Gastroesophageal sphincter (tissue), 4 donors: ENCODE data around the gene CACNB4. TPM values are rescaled to one million over a fixed set of nuclear protein-coding genes. Genes with fewer than 3 reads are reported as not detected.
"Not testable (repeated sequence)": the region's sequence is repeated elsewhere in the genome, so short reads cannot be mapped to it uniquely, and the experiment has no call there.

Experiments
- ATAC-seq: fragments of 150-250 bp; one replicate; pipeline ENCODE4 v1.9.1; 2016; ENCODE audit warnings: mild to moderate bottlenecking, moderate library complexity
- H3K27ac ChIP-seq, 4 donors: fragments of 200-600 bp; sonication (generic) in 3 of 4; 1 replicate in 3 of 4; 2 replicates in 1 of 4; pipeline ENCODE4 v1.5.1; 2016 to 2019
- H3K27me3 ChIP-seq: fragments of 200-600 bp; sonication (generic); one replicate; pipeline ENCODE4 v1.5.1; 2019
- H3K36me3 ChIP-seq, 2 donors: fragments of 200-600 bp; sonication (generic); one replicate each; pipeline ENCODE4 v1.5.1; 2019; ENCODE audit warnings: control low read depth in 1 of 2
- H3K4me1 ChIP-seq, 3 donors: fragments of 200-600 bp; sonication (generic); 1 replicate in 2 of 3; 2 replicates in 1 of 3; pipeline ENCODE4 v1.5.1; 2016 to 2019; ENCODE audit warnings: control low read depth in 2 of 3
- H3K4me3 ChIP-seq, 2 donors: fragments of 200-600 bp; sonication (generic); one replicate each; pipeline ENCODE4 v1.5.1; 2019; ENCODE audit warnings: mild to moderate bottlenecking in 1 of 2, moderate library complexity in 1 of 2
- H3K9me3 ChIP-seq, 3 donors: fragments of 200-600 bp; sonication (generic); one replicate each; pipeline ENCODE4 v1.5.1; 2017 to 2019; ENCODE audit warnings: control low read depth in 2 of 3
- CTCF ChIP-seq, 4 experiments: fragments of 200-600 bp in 2 of 4; fragments of 450-650 bp in 2 of 4; sonication (generic) in 1 of 4; IDR thresholded peaks; one replicate each; pipeline ENCODE4 v1.5.1; 2017 to 2019; ENCODE audit warnings: antibody characterized with exemption in 4 of 4, mild to moderate bottlenecking in 2 of 4, moderate library complexity in 2 of 4
- EP300 ChIP-seq: sonication (generic); formaldehyde crosslinking; IDR thresholded peaks from one replicate; pipeline ENCODE4 v1.6.1; 2017; ENCODE audit warnings: antibody characterized with exemption, mild to moderate bottlenecking
- POLR2A ChIP-seq, 2 donors: fragments of 450-650 bp; IDR thresholded peaks; one replicate each; pipeline ENCODE4 v1.6.1; 2017; ENCODE audit warnings: antibody characterized with exemption in 2 of 2, mild to moderate bottlenecking in 2 of 2, moderate library complexity in 1 of 2
- POLR2AphosphoS5 ChIP-seq: sonication (generic); formaldehyde crosslinking; IDR thresholded peaks from one replicate; pipeline ENCODE4 v1.6.1; 2017; ENCODE audit warnings: antibody characterized with exemption
- WGBS, 2 donors: methylation state at CpG; one replicate each; pipeline ENCODE4 v1.1.5; 2018; ENCODE audit warnings: low coverage in 1 of 2; 5-methylcytosine and 5-hydroxymethylcytosine counted together
- total RNA-seq, 4 donors: library from RNA; depleted of rRNA; stranded (reverse); fragments of >200 nt; gene quantifications; one replicate each; pipeline ENCODE4 v1.1.0, GENCODE V29; 2016

CACNB4 gene
- total RNA-seq, 4 donors from 2014 or later, result 1.4 to 5.4 (median 1.9) TPM

GRCh38 chr2:152126664-152127063 lies 27.8 kb upstream of the CACNB4 start:
- TF ChIP-seq EP300 (no peak), POLR2A (IDR thresholded peaks at IDR 0.05) (no peak), POLR2AphosphoS5 (no peak), CTCF (IDR thresholded peaks at IDR 0.05) (no peak)
- H3K4me3 ChIP-seq, result no peak overlapping the region
- H3K9me3 ChIP-seq, result no peaks in the 10 kb centered on the region
- H3K4me1 ChIP-seq, result no peaks in the 10 kb centered on the region
- 83 to 96% methylated on average over 3 to 4 of the region's 4 CpGs for WGBS, 2 donors
- peaks cover 0 to 76% of the 10 kb centered on the region in 2 donors for H3K36me3 ChIP-seq
- H3K27me3 ChIP-seq, result no peaks in the 10 kb centered on the region
- H3K27ac ChIP-seq, result no peak overlapping the region
- ATAC-seq, result no peak

- WGBS, 2 donors, result 81 to 100% methylated on average over 1 to 2 of the region's 2 CpGs
- Histone ChIP-seq H3K27ac (no peak overlapping the region), H3K9me3 (no peaks in the 10 kb centered on the region)
These were observed 23.3 kb upstream of the CACNB4 start for GRCh38 chr2:152122161-152122560.

GRCh38 chr2:152120430-152120829 lies 21.6 kb upstream of the CACNB4 start:
- Histone ChIP-seq H3K4me1 (no peaks in the 10 kb centered on the region), H3K36me3 (peaks cover 0 to 64% of the 10 kb centered on the region in 2 donors), H3K4me3 (no peak overlapping the region), H3K27ac (no peak overlapping the region), H3K27me3 (no peaks in the 10 kb centered on the region), H3K9me3 (no peaks in the 10 kb centered on the region)
- WGBS, 2 donors, result 70 to 100% methylated on average over 1 of the region's 1 CpG
- no peak for ATAC-seq
- no peak for TF ChIP-seq POLR2AphosphoS5
- no peak for TF ChIP-seq EP300
- TF ChIP-seq CTCF (IDR thresholded peaks at IDR 0.05), result no peak
- TF ChIP-seq POLR2A (IDR thresholded peaks at IDR 0.05), result no peak

More at GRCh38 chr2:152122161-152122560, 23.3 kb upstream of the CACNB4 start:
- TF ChIP-seq POLR2A (IDR thresholded peaks at IDR 0.05) (no peak), EP300 (no peak), CTCF (IDR thresholded peaks at IDR 0.05) (no peak), POLR2AphosphoS5 (no peak)
- H3K4me3 ChIP-seq, result no peak overlapping the region
- H3K36me3 ChIP-seq, result peaks cover 0 to 67% of the 10 kb centered on the region in 2 donors
- no peaks in the 10 kb centered on the region for H3K27me3 ChIP-seq
- no peak for ATAC-seq
- no peaks in the 10 kb centered on the region for H3K4me1 ChIP-seq

- WGBS, 2 donors, result 89 to 90% methylated on average over 3 of the region's 3 CpGs
- H3K27me3 ChIP-seq, result no peaks in the 10 kb centered on the region
- ATAC-seq, result no peak
- no peaks in the 10 kb centered on the region for H3K9me3 ChIP-seq
- no peaks in the 10 kb centered on the region for H3K4me1 ChIP-seq
- H3K27ac ChIP-seq, result no peak overlapping the region
- H3K36me3 ChIP-seq, result peaks cover 0 to 24% of the 10 kb centered on the region in 2 donors
- TF ChIP-seq EP300 (no peak), POLR2A (IDR thresholded peaks at IDR 0.05) (no peak), CTCF (IDR thresholded peaks at IDR 0.05) (no peak), POLR2AphosphoS5 (no peak)
- H3K4me3 ChIP-seq, result no peak overlapping the region
These were observed 17.1 kb upstream of the CACNB4 start for GRCh38 chr2:152115952-152116351.

GRCh38 chr2:152114366-152114765 lies 15.5 kb upstream of the CACNB4 start:
- no peak overlapping the region for H3K27ac ChIP-seq
- peaks cover 0 to 8% of the 10 kb centered on the region in 2 donors for H3K36me3 ChIP-seq
- no peaks in the 10 kb centered on the region for H3K4me1 ChIP-seq
- WGBS, 2 donors, result 87 to 92% methylated on average over 3 of the region's 3 CpGs
- no peak for ATAC-seq
- no peak overlapping the region for H3K4me3 ChIP-seq
- no peaks in the 10 kb centered on the region for H3K9me3 ChIP-seq
- TF ChIP-seq POLR2A (IDR thresholded peaks at IDR 0.05) (no peak), POLR2AphosphoS5 (no peak), EP300 (no peak), CTCF (IDR thresholded peaks at IDR 0.05) (no peak)
- no peaks in the 10 kb centered on the region for H3K27me3 ChIP-seq

- WGBS, 2 donors, result 83 to 86% methylated on average over 2 to 4 of the region's 13 CpGs
- not testable (repeated sequence) for H3K27ac ChIP-seq, H3K36me3 ChIP-seq, H3K27me3 ChIP-seq, H3K9me3 ChIP-seq, ATAC-seq, H3K4me1 ChIP-seq, H3K4me3 ChIP-seq
These were observed 8.3 kb upstream of the CACNB4 start for GRCh38 chr2:152107140-152107539.
